Activated T-cell treated with anti-CD3 and anti-CD28 coated beads, Interleukin-2, amount 50 U/mL, for 24 hours (primary cell): Measurements from ENCODE around the gene BUD31.
A peak's percentile ranks its signal among the peaks of the same experiment; 100 is the strongest.
"Not testable (repeated sequence)": the region's sequence is repeated elsewhere in the genome, so short reads cannot be mapped to it uniquely, and the experiment has no call there.

Source experiments
- DNase-seq: peaks from one replicate; pipeline ENCODE4 v3.0.0-alpha.2; 2020
- H3K27ac Mint-ChIP-seq: 2 replicates; pipeline ENCODE4 v1.8.0; 2020; ENCODE audit warnings: mild to moderate bottlenecking, mixed read lengths
- H3K27me3 Mint-ChIP-seq: 2 replicates; pipeline ENCODE4 v1.8.0; 2020; ENCODE audit warnings: mixed read lengths
- H3K36me3 Mint-ChIP-seq: 2 replicates; pipeline ENCODE4 v1.8.0; 2020; ENCODE audit warnings: low read depth, mixed read lengths
- H3K4me1 Mint-ChIP-seq: 2 replicates; pipeline ENCODE4 v1.8.0; 2020; ENCODE audit warnings: low read depth, mixed read lengths
- H3K4me3 Mint-ChIP-seq: 2 replicates; pipeline ENCODE4 v1.8.0; 2020; ENCODE audit warnings: mild to moderate bottlenecking, moderate library complexity, mixed read lengths
- H3K9me3 Mint-ChIP-seq: 2 replicates; pipeline ENCODE4 v1.8.0; 2020; ENCODE audit warnings: mixed read lengths

The BUD31 gene

GRCh38 chr7:99374111-99375064 is 34.4 kb upstream of the BUD31 start, which contains the start of gene ARPC1B:
TSS of gene ARPC1B (plus strand) at chr7:99374730. CDS start at chr7:99385715, 10,985 bp downstream.
- DNase-seq: peak; percentile 90
- Mint-ChIP-seq H3K27ac (peak within 1 kb of the TSS; percentile 92), H3K4me1 (peaks cover 37% of the 10 kb centered on the region), H3K36me3 (peaks cover 43% of the 10 kb centered on the region), H3K9me3 (no peaks in the 10 kb centered on the region), H3K27me3 (no peaks in the 10 kb centered on the region), H3K4me3 (peak within 1 kb of the TSS; percentile 84)

GRCh38 chr7:99375070-99375807 is 33.5 kb upstream of the BUD31 start:
- peaks cover 44% of the 10 kb centered on the region for H3K36me3 Mint-ChIP-seq
- no peaks in the 10 kb centered on the region for H3K9me3 Mint-ChIP-seq
- no peaks in the 10 kb centered on the region for H3K27me3 Mint-ChIP-seq
- peak; percentile 83 for DNase-seq
- peaks cover 41% of the 10 kb centered on the region for H3K4me1 Mint-ChIP-seq
- H3K27ac Mint-ChIP-seq: peak overlapping the region; percentile 92
- H3K4me3 Mint-ChIP-seq: peak overlapping the region; percentile 84

GRCh38 chr7:99379043-99379577 is 29.7 kb upstream of the BUD31 start:
- no peaks in the 10 kb centered on the region for H3K9me3 Mint-ChIP-seq
- H3K4me3 Mint-ChIP-seq: peak overlapping the region; percentile 82
- H3K36me3 Mint-ChIP-seq: peaks cover 78% of the 10 kb centered on the region
- peak overlapping the region; percentile 99 for H3K27ac Mint-ChIP-seq
- H3K27me3 Mint-ChIP-seq: no peaks in the 10 kb centered on the region
- H3K4me1 Mint-ChIP-seq: peaks cover 59% of the 10 kb centered on the region
- no peak for DNase-seq

- Mint-ChIP-seq H3K27ac (peak overlapping the region; percentile 99), H3K4me3 (peak overlapping the region; percentile 82), H3K4me1 (peaks cover 65% of the 10 kb centered on the region), H3K36me3 (peaks cover 83% of the 10 kb centered on the region)
- not testable (repeated sequence) for H3K9me3 Mint-ChIP-seq, DNase-seq, H3K27me3 Mint-ChIP-seq
Observed at GRCh38 chr7:99379693-99380031, 29.1 kb upstream of the BUD31 start.

- no peaks in the 10 kb centered on the region for H3K9me3 Mint-ChIP-seq
Observed at GRCh38 chr7:99380032-99380822, 28.5 kb upstream of the BUD31 start.

GRCh38 chr7:99380823-99381663 is 27.7 kb upstream of the BUD31 start:
- Mint-ChIP-seq H3K4me3 (peak overlapping the region; percentile 82), H3K36me3 (peaks cover 91% of the 10 kb centered on the region), H3K4me1 (peaks cover 65% of the 10 kb centered on the region), H3K27me3 (no peaks in the 10 kb centered on the region), H3K9me3 (no peaks in the 10 kb centered on the region), H3K27ac (peak overlapping the region; percentile 99)
- DNase-seq: peak; percentile 87

More at GRCh38 chr7:99380032-99380822, 28.5 kb upstream of the BUD31 start:
- DNase-seq: peak; percentile 67
- peak overlapping the region; percentile 82 for H3K4me3 Mint-ChIP-seq
- H3K4me1 Mint-ChIP-seq: peaks cover 66% of the 10 kb centered on the region
- no peaks in the 10 kb centered on the region for H3K27me3 Mint-ChIP-seq
- H3K27ac Mint-ChIP-seq: peak overlapping the region; percentile 99
- H3K36me3 Mint-ChIP-seq: peaks cover 86% of the 10 kb centered on the region

- Mint-ChIP-seq H3K27ac (peak overlapping the region; percentile 99), H3K9me3 (no peaks in the 10 kb centered on the region), H3K36me3 (peaks cover 91% of the 10 kb centered on the region), H3K27me3 (no peaks in the 10 kb centered on the region), H3K4me1 (peaks cover 62% of the 10 kb centered on the region), H3K4me3 (peak overlapping the region; percentile 82)
- no peak for DNase-seq
Observed at GRCh38 chr7:99381664-99382075, 27.1 kb upstream of the BUD31 start.

GRCh38 chr7:99383203-99383602 is 25.6 kb upstream of the BUD31 start:
- no peak overlapping the region for H3K4me3 Mint-ChIP-seq
- no peaks in the 10 kb centered on the region for H3K27me3 Mint-ChIP-seq
- H3K4me1 Mint-ChIP-seq: peaks cover 53% of the 10 kb centered on the region
- no peak for DNase-seq
- peak overlapping the region; percentile 85 for H3K27ac Mint-ChIP-seq
- peaks cover 91% of the 10 kb centered on the region for H3K36me3 Mint-ChIP-seq
- no peaks in the 10 kb centered on the region for H3K9me3 Mint-ChIP-seq

- Mint-ChIP-seq H3K4me3 (no peak overlapping the region), H3K27me3 (no peaks in the 10 kb centered on the region), H3K36me3 (peaks cover 92% of the 10 kb centered on the region), H3K27ac (peak overlapping the region; percentile 85), H3K4me1 (peaks cover 50% of the 10 kb centered on the region), H3K9me3 (no peaks in the 10 kb centered on the region)
- DNase-seq: no peak
Observed at GRCh38 chr7:99383791-99384370, 24.9 kb upstream of the BUD31 start.

GRCh38 chr7:99384523-99384922 is 24.2 kb upstream of the BUD31 start:
- Mint-ChIP-seq H3K27ac (peak overlapping the region; percentile 85), H3K27me3 (no peaks in the 10 kb centered on the region), H3K4me1 (peaks cover 43% of the 10 kb centered on the region), H3K36me3 (peaks cover 92% of the 10 kb centered on the region), H3K4me3 (no peak overlapping the region), H3K9me3 (no peaks in the 10 kb centered on the region)
- DNase-seq: no peak

- peaks cover 93% of the 10 kb centered on the region for H3K36me3 Mint-ChIP-seq
- H3K27me3 Mint-ChIP-seq: no peaks in the 10 kb centered on the region
- DNase-seq: no peak
- H3K4me3 Mint-ChIP-seq: no peak overlapping the region
- H3K9me3 Mint-ChIP-seq: no peaks in the 10 kb centered on the region
- peak overlapping the region; percentile 75 for H3K27ac Mint-ChIP-seq
- H3K4me1 Mint-ChIP-seq: peaks cover 33% of the 10 kb centered on the region
Observed at GRCh38 chr7:99385564-99385963, 23.2 kb upstream of the BUD31 start.

GRCh38 chr7:99386584-99387238 is 22.1 kb upstream of the BUD31 start:
- Mint-ChIP-seq H3K36me3 (peaks cover 93% of the 10 kb centered on the region), H3K4me1 (peaks cover 29% of the 10 kb centered on the region), H3K27ac (peak overlapping the region; percentile 84), H3K9me3 (no peaks in the 10 kb centered on the region), H3K4me3 (no peak overlapping the region), H3K27me3 (no peaks in the 10 kb centered on the region)
- no peak for DNase-seq

GRCh38 chr7:99387239-99387635 is 21.5 kb upstream of the BUD31 start:
- H3K4me1 Mint-ChIP-seq: peaks cover 31% of the 10 kb centered on the region
- not testable (repeated sequence) for H3K4me3 Mint-ChIP-seq, DNase-seq, H3K27me3 Mint-ChIP-seq, H3K9me3 Mint-ChIP-seq
- peak overlapping the region; percentile 84 for H3K27ac Mint-ChIP-seq
- H3K36me3 Mint-ChIP-seq: peaks cover 93% of the 10 kb centered on the region
